Activated naive CD8-positive, alpha-beta T cell treated with anti-CD3 and anti-CD28 coated beads, Interleukin-2, amount 50 U/mL, for 16 hours (primary cell): ENCODE measurements around the gene TTC7B.

ENCODE experiments used
- DNase-seq: peaks from one replicate; pipeline ENCODE4 v3.0.0-alpha.2; 2020; ENCODE audit warnings: low read depth, low spot score

TTC7B gene

GRCh38 chr14:90576581-90576980 is 239.6 kb downstream of the TTC7B start:
- DNase-seq, result no peak

GRCh38 chr14:90575781-90576180 is 240.4 kb downstream of the TTC7B start:
- no peak for DNase-seq

- DNase-seq, result no peak
Observed at GRCh38 chr14:90575336-90575735, 240.9 kb downstream of the TTC7B start.

- DNase-seq, result no peak
Observed at GRCh38 chr14:90574188-90575131, 241.8 kb downstream of the TTC7B start.

GRCh38 chr14:90573385-90574105 is 242.7 kb downstream of the TTC7B start:
- no peak for DNase-seq

GRCh38 chr14:90572441-90573150 is 243.6 kb downstream of the TTC7B start:
- no peak for DNase-seq

- DNase-seq, result no peak
Observed at GRCh38 chr14:90571149-90571947, 244.9 kb downstream of the TTC7B start.

GRCh38 chr14:90570461-90570860 is 245.8 kb downstream of the TTC7B start:
- DNase-seq, result no peak

GRCh38 chr14:90569606-90570387 is 246.4 kb downstream of the TTC7B start:
- no peak for DNase-seq

GRCh38 chr14:90569201-90569600 is 247.0 kb downstream of the TTC7B start:
- DNase-seq, result no peak

- no peak for DNase-seq
Observed at GRCh38 chr14:90568405-90568804, 247.8 kb downstream of the TTC7B start.

- no peak for DNase-seq
Observed at GRCh38 chr14:90567991-90568390, 248.2 kb downstream of the TTC7B start.

GRCh38 chr14:90567191-90567590 is 249.0 kb downstream of the TTC7B start:
- DNase-seq, result no peak

- DNase-seq, result no peak
Observed at GRCh38 chr14:90566481-90566880, 249.7 kb downstream of the TTC7B start.

- no peak for DNase-seq
Observed at GRCh38 chr14:90564496-90564895, 251.7 kb downstream of the TTC7B start.

- DNase-seq, result no peak
Observed at GRCh38 chr14:90562652-90563051, 253.6 kb downstream of the TTC7B start.

GRCh38 chr14:90561920-90562319 is 254.3 kb downstream of the TTC7B start:
- no peak for DNase-seq

- no peak for DNase-seq
Observed at GRCh38 chr14:90560991-90561390, 255.2 kb downstream of the TTC7B start.

- DNase-seq, result no peak
Observed at GRCh38 chr14:90560558-90560957, 255.7 kb downstream of the TTC7B start.

GRCh38 chr14:90559811-90560492 is 256.3 kb downstream of the TTC7B start:
- no peak for DNase-seq
